HG03097 (cell line): ENCODE measurements around the gene PCCA.
"Not testable (repeated sequence)": the region's sequence is repeated elsewhere in the genome, so short reads cannot be mapped to it uniquely, and the experiment has no call there.

Experiments used
- ATAC-seq: cut with Tn5 transposase; IDR thresholded peaks from one replicate; pipeline ENCODE4 v1.9.1; 2021; ENCODE audit not compliant: unreplicated experiment, low FRiP score

PCCA gene

GRCh38 chr13:100297413-100297812 lies 208.5 kb downstream of the PCCA start:
- ATAC-seq = no peak

GRCh38 chr13:100298116-100298681 lies 209.3 kb downstream of the PCCA start:
- no peak for ATAC-seq

- no peak for ATAC-seq
These were observed 209.8 kb downstream of the PCCA start for GRCh38 chr13:100298691-100299090.

- no peak for ATAC-seq
These were observed 211.3 kb downstream of the PCCA start for GRCh38 chr13:100300243-100300642.

GRCh38 chr13:100300708-100301107 lies 211.8 kb downstream of the PCCA start:
- no peak for ATAC-seq

- ATAC-seq = no peak
These were observed 212.5 kb downstream of the PCCA start for GRCh38 chr13:100301418-100301817.

GRCh38 chr13:100302391-100302790 lies 213.5 kb downstream of the PCCA start:
- ATAC-seq = no peak

GRCh38 chr13:100304229-100304628 lies 215.3 kb downstream of the PCCA start:
- no peak for ATAC-seq

GRCh38 chr13:100305398-100305797 lies 216.5 kb downstream of the PCCA start:
- no peak for ATAC-seq

- no peak for ATAC-seq
These were observed 217.1 kb downstream of the PCCA start for GRCh38 chr13:100306030-100306429.

GRCh38 chr13:100306434-100306999 lies 217.6 kb downstream of the PCCA start:
- ATAC-seq = no peak

GRCh38 chr13:100314132-100314910 lies 225.4 kb downstream of the PCCA start:
- ATAC-seq = no peak

GRCh38 chr13:100315522-100315921 lies 226.6 kb downstream of the PCCA start:
- no peak for ATAC-seq

GRCh38 chr13:100318473-100318872 lies 229.6 kb downstream of the PCCA start:
- not testable (repeated sequence) for ATAC-seq

GRCh38 chr13:100323937-100324336 lies 235.0 kb downstream of the PCCA start:
- no peak for ATAC-seq

GRCh38 chr13:100330662-100331061 lies 241.8 kb downstream of the PCCA start:
- ATAC-seq = no peak

- no peak for ATAC-seq
These were observed 244.2 kb downstream of the PCCA start for GRCh38 chr13:100333141-100333540.

- ATAC-seq = peak; percentile 82
These were observed 245.3 kb downstream of the PCCA start for GRCh38 chr13:100334214-100334613.

GRCh38 chr13:100336795-100337516 lies 248.1 kb downstream of the PCCA start:
- ATAC-seq = no peak

- ATAC-seq = no peak
These were observed 249.4 kb downstream of the PCCA start for GRCh38 chr13:100338275-100338674.

GRCh38 chr13:100339411-100339940 lies 250.6 kb downstream of the PCCA start:
- no peak for ATAC-seq
